NT2/D1 (cell line): ENCODE data around the gene NCAM2.

Experiments used
- DNase-seq: peaks from one replicate; pipeline ENCODE4 v3.0.0-alpha.2; 2011; ENCODE audit warnings: low read depth, low spot score
- H3K27me3 ChIP-seq: 2 replicates; pipeline ENCODE4 v1.6.0; 2011; ENCODE audit warnings: mild to moderate bottlenecking; ENCODE audit not compliant: insufficient read length, insufficient read depth
- H3K36me3 ChIP-seq: 2 replicates; pipeline ENCODE4 v1.6.1; 2011; ENCODE audit warnings: mild to moderate bottlenecking, low read length, mixed read lengths; ENCODE audit not compliant: insufficient read depth, insufficient read length
- H3K4me1 ChIP-seq: 2 replicates; pipeline ENCODE4 v1.5.1; 2011; ENCODE audit not compliant: insufficient read depth, insufficient read length
- H3K4me3 ChIP-seq: 2 replicates; pipeline ENCODE4 v1.5.1; 2011; ENCODE audit warnings: low read depth; ENCODE audit not compliant: insufficient read length
- H3K9ac ChIP-seq: 2 replicates; pipeline ENCODE4 v1.6.0; 2011; ENCODE audit warnings: low read depth; ENCODE audit not compliant: insufficient read length
- H3K9me3 ChIP-seq: 2 replicates; pipeline ENCODE4 v1.5.1; 2011; ENCODE audit warnings: mild to moderate bottlenecking, low read length; ENCODE audit not compliant: insufficient read depth
- SUZ12 ChIP-seq: IDR thresholded peaks from 2 replicates; pipeline ENCODE4 v1.6.1; 2011; ENCODE audit not compliant: insufficient read length, insufficient read depth; ENCODE audit errors: extremely low read depth
- YY1 ChIP-seq: IDR thresholded peaks from 2 replicates; pipeline ENCODE4 v1.6.1; 2011; ENCODE audit not compliant: insufficient read length, insufficient read depth
- ZNF274 ChIP-seq: IDR thresholded peaks from 2 replicates; pipeline ENCODE4 v1.6.1; 2011; ENCODE audit warnings: mild to moderate bottlenecking, low read depth, low read length

The NCAM2 gene

GRCh38 chr21:21460979-21461378 lies 462.8 kb downstream of the NCAM2 start:
- H3K9ac ChIP-seq, result no peak overlapping the region
- H3K36me3 ChIP-seq, result no peaks in the 10 kb centered on the region
- H3K4me3 ChIP-seq, result no peak overlapping the region
- no peaks in the 10 kb centered on the region for H3K27me3 ChIP-seq
- H3K9me3 ChIP-seq, result no peaks in the 10 kb centered on the region
- TF ChIP-seq ZNF274 (no peak), SUZ12 (no peak), YY1 (no peak)
- DNase-seq, result no peak
- H3K4me1 ChIP-seq, result no peaks in the 10 kb centered on the region

GRCh38 chr21:21463456-21463855 lies 465.2 kb downstream of the NCAM2 start:
- no peak for TF ChIP-seq SUZ12
- no peak for TF ChIP-seq YY1

GRCh38 chr21:21464684-21465083 lies 466.5 kb downstream of the NCAM2 start:
- no peak for DNase-seq
- Histone ChIP-seq H3K9me3 (no peaks in the 10 kb centered on the region), H3K4me1 (no peaks in the 10 kb centered on the region), H3K27me3 (no peaks in the 10 kb centered on the region), H3K36me3 (no peaks in the 10 kb centered on the region), H3K9ac (no peak overlapping the region), H3K4me3 (no peak overlapping the region)
- TF ChIP-seq SUZ12, result no peak

More at GRCh38 chr21:21463456-21463855, 465.2 kb downstream of the NCAM2 start:
- no peaks in the 10 kb centered on the region for H3K27me3 ChIP-seq
- H3K4me1 ChIP-seq, result no peaks in the 10 kb centered on the region
- no peak overlapping the region for H3K4me3 ChIP-seq
- DNase-seq, result no peak
- no peaks in the 10 kb centered on the region for H3K36me3 ChIP-seq
- H3K9ac ChIP-seq, result no peak overlapping the region
- no peaks in the 10 kb centered on the region for H3K9me3 ChIP-seq

- Histone ChIP-seq H3K9ac (no peak overlapping the region), H3K9me3 (no peaks in the 10 kb centered on the region), H3K4me1 (no peaks in the 10 kb centered on the region), H3K4me3 (no peak overlapping the region), H3K27me3 (no peaks in the 10 kb centered on the region), H3K36me3 (no peaks in the 10 kb centered on the region)
- no peak for DNase-seq
- TF ChIP-seq ZNF274, result no peak
- TF ChIP-seq SUZ12, result no peak
- no peak for TF ChIP-seq YY1
These were observed 468.5 kb downstream of the NCAM2 start for GRCh38 chr21:21466752-21467151.

- no peaks in the 10 kb centered on the region for H3K9me3 ChIP-seq
- no peaks in the 10 kb centered on the region for H3K27me3 ChIP-seq
- no peak for DNase-seq
- no peaks in the 10 kb centered on the region for H3K4me1 ChIP-seq
- H3K9ac ChIP-seq, result no peak overlapping the region
- TF ChIP-seq SUZ12 (no peak), ZNF274 (no peak), YY1 (no peak)
- no peaks in the 10 kb centered on the region for H3K36me3 ChIP-seq
- no peak overlapping the region for H3K4me3 ChIP-seq
These were observed 469.8 kb downstream of the NCAM2 start for GRCh38 chr21:21468003-21468402.

- no peaks in the 10 kb centered on the region for H3K27me3 ChIP-seq
- no peak for DNase-seq
- no peaks in the 10 kb centered on the region for H3K9me3 ChIP-seq
- no peaks in the 10 kb centered on the region for H3K4me1 ChIP-seq
- H3K9ac ChIP-seq, result no peak overlapping the region
- no peak overlapping the region for H3K4me3 ChIP-seq
- TF ChIP-seq YY1 (no peak), SUZ12 (no peak)
- no peaks in the 10 kb centered on the region for H3K36me3 ChIP-seq
These were observed 483.0 kb downstream of the NCAM2 start for GRCh38 chr21:21481239-21481638.

GRCh38 chr21:21508859-21509258 lies 510.6 kb downstream of the NCAM2 start:
- Histone ChIP-seq H3K4me1 (no peaks in the 10 kb centered on the region), H3K9me3 (no peaks in the 10 kb centered on the region), H3K4me3 (no peak overlapping the region), H3K9ac (no peak overlapping the region), H3K27me3 (no peaks in the 10 kb centered on the region), H3K36me3 (no peaks in the 10 kb centered on the region)
- TF ChIP-seq SUZ12, result no peak
- no peak for TF ChIP-seq YY1
- DNase-seq, result no peak

- Histone ChIP-seq H3K27me3 (no peaks in the 10 kb centered on the region), H3K9me3 (no peaks in the 10 kb centered on the region), H3K36me3 (no peaks in the 10 kb centered on the region), H3K4me3 (no peak overlapping the region), H3K9ac (no peak overlapping the region), H3K4me1 (no peaks in the 10 kb centered on the region)
- TF ChIP-seq YY1 (no peak), SUZ12 (no peak), ZNF274 (no peak)
- no peak for DNase-seq
These were observed 532.5 kb downstream of the NCAM2 start for GRCh38 chr21:21530680-21531079.
